ENCODE data around the gene ALPK3. TPM values are rescaled to one million over a fixed set of nuclear protein-coding genes. Genes with fewer than 3 reads are reported as not detected.

The ALPK3 gene
- total and polyA plus RNA-seq, 2 experiments from 2014 or later: 3.7 to 29.7 TPM

GRCh38 chr15:84871428-84871985 is 54.4 kb downstream of the ALPK3 start:
- H3K27me3 ChIP-seq (ENCODE audit: insufficient read depth): no peaks in the 10 kb centered on the region
- no peaks in the 10 kb centered on the region for H3K36me3 ChIP-seq (ENCODE audit: insufficient read depth)
- no peaks in the 10 kb centered on the region for H3K9me3 Mint-ChIP-seq
- H3K9me2 ChIP-seq (ENCODE audit: insufficient read depth): no peaks in the 10 kb centered on the region
- H2AFZ ChIP-seq: no peak overlapping the region
- TF ChIP-seq CTCF (conservative IDR thresholded peaks at IDR 0.05; ENCODE audit: low read depth in 2 of 2): peak; percentile 40 to 58
- no peak for TF ChIP-seq NANOG (IDR thresholded peaks at IDR 0.05; ENCODE audit: borderline replicate concordance)
- H3K4me2 ChIP-seq: no peak overlapping the region
- no peaks in the 10 kb centered on the region for H3K27me3 Mint-ChIP-seq (ENCODE audit: insufficient read depth, low read depth, poor library complexity)
- H3K27ac ChIP-seq (ENCODE audit: low read depth): no peak overlapping the region
- H3K79me2 ChIP-seq (replicated peaks; ENCODE audit: insufficient read depth): no peaks in the 10 kb centered on the region
- H3K4me3 ChIP-seq: no peak overlapping the region
- ATAC-seq (peak; percentile 55), DNase-seq (ENCODE audit: low spot score) (no peak)
- no peaks in the 10 kb centered on the region; the same call in 2 of the 3 replicates for H3K36me3 Mint-ChIP-seq (ENCODE audit: low read depth)
- H3K4me1 ChIP-seq (ENCODE audit: insufficient read depth): no peaks in the 10 kb centered on the region; the same call in 1 of the 2 replicates
- no peak overlapping the region for H3K27ac Mint-ChIP-seq
- no peak overlapping the region for H3K4me3 Mint-ChIP-seq
- no peaks in the 10 kb centered on the region; the same call in 1 of the 2 replicates for H4K20me1 ChIP-seq (replicated peaks; ENCODE audit: insufficient read depth)
- peaks cover 7% of the 10 kb centered on the region; the same call in 1 of the 2 replicates for H3F3A ChIP-seq (replicated peaks; ENCODE audit: low read depth)
- H3K4me1 Mint-ChIP-seq: peaks cover 4% of the 10 kb centered on the region; the same call in 1 of the 3 replicates

GRCh38 chr15:84872009-84872910 is 55.1 kb downstream of the ALPK3 start:
- no peak overlapping the region for H3K4me2 ChIP-seq
- no peak overlapping the region for H2AFZ ChIP-seq
- no peaks in the 10 kb centered on the region for H3K79me2 ChIP-seq (replicated peaks; ENCODE audit: insufficient read depth)
- peaks cover 7% of the 10 kb centered on the region; the same call in 1 of the 2 replicates for H3F3A ChIP-seq (replicated peaks; ENCODE audit: low read depth)
- Mint-ChIP-seq H3K4me3 (no peak overlapping the region), H3K4me1 (peaks cover 4% of the 10 kb centered on the region; the same call in 1 of the 3 replicates), H3K27ac (no peak overlapping the region), H3K27me3 (ENCODE audit: insufficient read depth, low read depth, poor library complexity) (no peaks in the 10 kb centered on the region), H3K9me3 (no peaks in the 10 kb centered on the region), H3K36me3 (ENCODE audit: low read depth) (no peaks in the 10 kb centered on the region; the same call in 2 of the 3 replicates)
- H3K27me3 ChIP-seq (ENCODE audit: insufficient read depth): no peaks in the 10 kb centered on the region
- no peaks in the 10 kb centered on the region for H3K9me2 ChIP-seq (ENCODE audit: insufficient read depth)
- no peaks in the 10 kb centered on the region; the same call in 1 of the 2 replicates for H3K4me1 ChIP-seq (ENCODE audit: insufficient read depth)
- no peak overlapping the region for H3K27ac ChIP-seq (ENCODE audit: low read depth)
- H3K36me3 ChIP-seq (ENCODE audit: insufficient read depth): no peaks in the 10 kb centered on the region
- H3K4me3 ChIP-seq: no peak overlapping the region
- ATAC-seq (no peak), DNase-seq (ENCODE audit: low spot score) (no peak)
- no peaks in the 10 kb centered on the region; the same call in 1 of the 2 replicates for H4K20me1 ChIP-seq (replicated peaks; ENCODE audit: insufficient read depth)
- TF ChIP-seq POLR2AphosphoS5 (IDR thresholded peaks at IDR 0.05; ENCODE audit: low read depth) (no peak), ZNF331 (CRISPR knock-in tag; IDR thresholded peaks at IDR 0.05; ENCODE audit: low read depth) (no peak), EZH2phosphoT487 (IDR thresholded peaks at IDR 0.05; ENCODE audit: unreplicated experiment) (no peak), CTCF (conservative IDR thresholded peaks at IDR 0.05; ENCODE audit: low read depth in 2 of 2) (no peak), ZNF114 (CRISPR knock-in tag; IDR thresholded peaks at IDR 0.05) (no peak), REST (IDR thresholded peaks at IDR 0.05; ENCODE audit: unreplicated experiment) (no peak), JUNB (IDR thresholded peaks at IDR 0.05; ENCODE audit: unreplicated experiment) (no peak), STAT1 (IDR thresholded peaks at IDR 0.05; ENCODE audit: unreplicated experiment) (no peak), CREB1 (CRISPR knock-in tag; IDR thresholded peaks at IDR 0.05; ENCODE audit: low read depth) (no peak), NANOG (IDR thresholded peaks at IDR 0.05; ENCODE audit: borderline replicate concordance) (no peak)

Data from GM23338 (cell line).